GM19455 (cell line): ENCODE measurements around the gene IFIT5.
A peak's percentile ranks its signal among the peaks of the same experiment; 100 is the strongest.
"Not testable (repeated sequence)": the region's sequence is repeated elsewhere in the genome, so short reads cannot be mapped to it uniquely, and the experiment has no call there.

Source experiments
- ATAC-seq: cut with Tn5 transposase; IDR thresholded peaks from one replicate; pipeline ENCODE4 v1.9.1; 2021; ENCODE audit not compliant: unreplicated experiment

The IFIT5 gene

GRCh38 chr10:89391907-89392756 is 22.2 kb upstream of the IFIT5 start, which contains the start of gene IFIT1:
TSS of gene IFIT1 (plus strand) at chr10:89392623. CDS start at chr10:89392713, 90 bp downstream.
- ATAC-seq = peak; percentile 82

DNA sequence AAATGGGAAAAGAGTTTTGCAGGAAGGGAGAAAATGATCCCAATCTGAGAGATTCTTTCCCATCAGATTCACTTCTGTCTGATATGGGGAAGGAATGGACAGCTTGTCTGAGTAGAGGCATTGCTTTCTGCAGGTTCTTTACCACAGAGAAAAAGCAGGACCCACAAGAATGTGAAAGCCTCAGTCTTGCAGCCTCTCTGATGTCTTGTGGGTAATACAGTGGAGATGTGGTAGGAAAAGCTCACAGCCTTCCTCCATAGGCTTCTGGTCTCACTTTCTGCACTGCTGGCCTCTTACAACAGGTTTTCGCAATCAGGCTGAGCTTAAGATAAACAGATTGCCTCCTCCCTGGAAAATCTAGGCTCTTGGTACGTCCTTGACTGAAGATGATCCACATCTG is 21.4 kb upstream of the IFIT5 start:
- peak; percentile 39 for ATAC-seq

- no peak for ATAC-seq
Observed at GRCh38 chr10:89393898-89394297, 20.5 kb upstream of the IFIT5 start.

- ATAC-seq = no peak
Observed at GRCh38 chr10:89395141-89395540, 19.2 kb upstream of the IFIT5 start.

- ATAC-seq = no peak
Observed at GRCh38 chr10:89398003-89398749, 16.2 kb upstream of the IFIT5 start.

DNA sequence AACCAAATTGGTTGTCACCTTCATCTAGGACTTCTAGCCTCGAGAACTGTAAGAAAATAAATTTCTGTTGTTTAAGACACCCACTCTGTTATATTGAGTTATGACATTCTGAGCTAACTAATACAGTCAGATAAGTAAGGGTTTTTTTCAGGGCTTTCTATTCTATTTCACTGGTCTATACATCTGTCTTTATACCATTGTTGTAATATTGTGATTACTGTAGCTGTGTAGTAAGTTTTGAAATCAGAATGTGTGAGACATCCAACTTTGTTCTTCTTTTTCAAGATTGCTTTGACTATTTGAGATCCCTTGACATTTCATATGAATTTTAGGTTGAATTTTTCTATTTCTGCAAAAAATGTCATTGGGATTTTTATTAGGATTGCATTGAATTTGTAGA is 14.4 kb upstream of the IFIT5 start:
- ATAC-seq = no peak

DNA sequence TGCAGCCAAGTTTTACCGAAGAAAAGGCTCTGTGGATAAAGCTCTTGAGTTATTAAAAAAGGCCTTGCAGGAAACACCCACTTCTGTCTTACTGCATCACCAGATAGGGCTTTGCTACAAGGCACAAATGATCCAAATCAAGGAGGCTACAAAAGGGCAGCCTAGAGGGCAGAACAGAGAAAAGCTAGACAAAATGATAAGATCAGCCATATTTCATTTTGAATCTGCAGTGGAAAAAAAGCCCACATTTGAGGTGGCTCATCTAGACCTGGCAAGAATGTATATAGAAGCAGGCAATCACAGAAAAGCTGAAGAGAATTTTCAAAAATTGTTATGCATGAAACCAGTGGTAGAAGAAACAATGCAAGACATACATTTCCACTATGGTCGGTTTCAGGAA is 11.3 kb upstream of the IFIT5 start:
- no peak for ATAC-seq

DNA sequence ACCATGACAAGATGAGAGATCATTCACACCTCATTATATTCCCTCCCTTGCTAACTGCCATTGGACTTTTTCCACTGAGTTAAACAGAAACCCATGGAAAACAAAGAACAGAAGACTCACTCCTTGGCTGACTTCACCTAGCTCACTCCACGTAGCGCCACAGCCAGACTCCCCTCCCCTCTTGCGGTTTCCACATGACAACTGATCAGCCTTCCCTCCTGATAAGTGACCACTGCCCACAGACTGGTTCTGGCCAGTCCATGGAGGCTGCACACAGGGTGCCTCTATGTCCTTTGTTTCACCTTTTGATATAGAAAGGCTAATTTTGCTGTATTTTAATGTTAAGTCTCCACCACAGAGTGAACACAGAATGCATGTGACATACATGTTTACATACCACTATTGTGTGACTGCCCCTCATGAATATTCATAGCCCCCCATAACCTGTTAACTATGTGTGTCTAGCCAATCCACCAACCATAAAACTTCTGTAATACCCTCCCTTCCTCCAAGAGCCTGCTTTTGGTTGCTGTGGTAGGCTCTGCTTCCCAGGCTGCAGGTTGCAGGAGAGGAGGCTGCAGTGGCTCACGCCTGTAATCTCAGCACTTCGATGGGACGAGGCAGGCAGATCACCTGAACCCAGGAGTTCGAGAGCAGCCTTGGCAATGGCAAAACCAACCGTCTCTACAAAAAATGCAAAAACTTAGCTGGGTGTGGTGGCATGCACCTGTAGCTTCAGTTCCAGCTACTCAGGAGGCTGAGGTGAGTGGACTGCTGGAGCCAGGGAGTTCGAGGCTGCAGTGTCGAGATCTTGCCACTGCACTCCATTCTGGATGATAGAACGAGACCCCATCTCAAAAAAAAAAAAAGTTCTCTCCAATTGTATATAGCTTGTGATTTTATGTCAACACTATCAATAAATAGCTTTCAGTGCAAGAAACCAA is 10.0 kb upstream of the IFIT5 start:
- no peak for ATAC-seq

- not testable (repeated sequence) for ATAC-seq
Observed at GRCh38 chr10:89406178-89406577, 8.2 kb upstream of the IFIT5 start.

DNA sequence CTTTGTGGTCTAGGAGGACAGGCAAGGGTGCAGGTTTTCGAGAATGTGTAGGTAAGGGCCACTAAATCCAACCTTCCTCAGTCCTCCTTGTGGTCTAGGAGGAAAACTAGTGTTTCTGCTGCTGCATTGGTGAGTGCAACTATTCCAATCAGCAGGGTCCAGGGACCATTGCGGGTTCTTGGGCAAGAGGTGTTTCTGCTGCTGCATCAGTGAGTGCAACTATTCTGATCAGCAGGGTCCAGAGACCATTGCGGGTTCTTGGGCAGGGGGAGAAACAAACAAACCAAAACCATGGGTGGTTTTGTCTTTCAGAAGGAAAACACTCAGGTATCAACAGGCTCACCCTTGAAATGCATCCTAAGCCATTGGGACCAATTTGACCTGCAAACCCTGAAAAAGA is 6.6 kb upstream of the IFIT5 start:
- not testable (repeated sequence) for ATAC-seq

DNA sequence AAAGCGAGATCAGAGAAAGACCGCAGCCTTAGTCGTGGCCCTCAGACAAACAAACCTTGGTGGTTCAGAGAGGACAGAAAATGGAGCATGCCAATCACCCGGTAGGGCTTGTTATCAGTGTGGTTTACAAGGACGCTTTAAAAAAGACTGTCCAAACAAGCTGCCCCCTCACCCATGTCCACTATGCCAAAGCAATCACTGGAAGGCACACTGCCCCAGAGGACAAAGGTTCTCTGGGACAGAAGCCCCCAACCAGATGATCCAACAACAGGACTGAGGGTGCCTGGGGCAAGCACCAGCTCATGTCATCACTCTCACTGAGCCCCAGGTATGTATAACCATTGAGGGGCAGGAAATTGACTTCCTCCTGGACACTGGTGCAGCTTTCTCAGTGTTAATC is 5.1 kb upstream of the IFIT5 start:
- not testable (repeated sequence) for ATAC-seq

- ATAC-seq = not testable (repeated sequence)
Observed at GRCh38 chr10:89410551-89410950, 3.8 kb upstream of the IFIT5 start.

DNA sequence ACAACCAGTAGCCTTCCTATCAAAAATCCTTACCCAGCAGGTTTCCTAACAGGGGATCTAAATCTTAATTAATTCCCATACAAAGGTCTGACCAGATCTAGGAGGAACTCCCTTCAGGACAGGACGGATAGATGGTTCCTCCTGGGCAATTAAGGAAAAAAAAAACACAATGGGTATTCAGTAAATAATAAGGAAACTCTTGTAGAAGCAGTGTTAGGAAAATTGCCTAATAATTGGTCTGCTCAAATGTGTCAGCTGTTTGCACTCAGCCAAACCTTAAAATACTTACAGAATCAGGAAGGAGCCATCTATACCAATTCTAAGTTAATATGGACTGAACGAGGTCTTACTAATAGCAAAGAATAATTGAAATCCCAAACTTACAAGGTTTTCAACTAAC is 3.2 kb upstream of the IFIT5 start:
- not testable (repeated sequence) for ATAC-seq

- ATAC-seq = not testable (repeated sequence)
Observed at GRCh38 chr10:89412276-89412675, 2.1 kb upstream of the IFIT5 start.

DNA sequence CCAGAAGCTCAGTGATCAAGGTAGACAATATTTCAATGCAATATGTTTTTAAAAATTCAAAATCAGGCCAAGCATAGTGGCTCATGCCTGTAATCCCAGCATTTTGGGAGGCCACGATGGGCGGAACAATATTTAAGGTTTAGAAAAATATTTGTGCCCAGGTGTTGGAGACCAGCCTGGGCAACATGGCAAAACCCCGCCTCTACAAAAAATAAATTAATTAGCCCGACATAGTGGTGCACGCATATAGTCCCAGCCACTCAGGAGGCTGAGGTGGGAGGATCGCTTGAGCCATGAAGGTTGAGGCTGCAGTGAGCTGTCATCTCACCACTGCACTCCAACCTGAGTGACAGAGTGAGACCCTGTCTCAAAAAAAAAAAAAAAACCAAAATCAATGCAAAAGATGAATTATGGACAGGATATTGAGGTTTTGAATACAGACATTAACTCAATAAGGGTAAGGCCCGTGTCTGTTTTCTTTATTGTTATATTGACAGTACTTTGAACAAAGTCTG is 913 bp upstream of the IFIT5 start:
- ATAC-seq = no peak

DNA sequence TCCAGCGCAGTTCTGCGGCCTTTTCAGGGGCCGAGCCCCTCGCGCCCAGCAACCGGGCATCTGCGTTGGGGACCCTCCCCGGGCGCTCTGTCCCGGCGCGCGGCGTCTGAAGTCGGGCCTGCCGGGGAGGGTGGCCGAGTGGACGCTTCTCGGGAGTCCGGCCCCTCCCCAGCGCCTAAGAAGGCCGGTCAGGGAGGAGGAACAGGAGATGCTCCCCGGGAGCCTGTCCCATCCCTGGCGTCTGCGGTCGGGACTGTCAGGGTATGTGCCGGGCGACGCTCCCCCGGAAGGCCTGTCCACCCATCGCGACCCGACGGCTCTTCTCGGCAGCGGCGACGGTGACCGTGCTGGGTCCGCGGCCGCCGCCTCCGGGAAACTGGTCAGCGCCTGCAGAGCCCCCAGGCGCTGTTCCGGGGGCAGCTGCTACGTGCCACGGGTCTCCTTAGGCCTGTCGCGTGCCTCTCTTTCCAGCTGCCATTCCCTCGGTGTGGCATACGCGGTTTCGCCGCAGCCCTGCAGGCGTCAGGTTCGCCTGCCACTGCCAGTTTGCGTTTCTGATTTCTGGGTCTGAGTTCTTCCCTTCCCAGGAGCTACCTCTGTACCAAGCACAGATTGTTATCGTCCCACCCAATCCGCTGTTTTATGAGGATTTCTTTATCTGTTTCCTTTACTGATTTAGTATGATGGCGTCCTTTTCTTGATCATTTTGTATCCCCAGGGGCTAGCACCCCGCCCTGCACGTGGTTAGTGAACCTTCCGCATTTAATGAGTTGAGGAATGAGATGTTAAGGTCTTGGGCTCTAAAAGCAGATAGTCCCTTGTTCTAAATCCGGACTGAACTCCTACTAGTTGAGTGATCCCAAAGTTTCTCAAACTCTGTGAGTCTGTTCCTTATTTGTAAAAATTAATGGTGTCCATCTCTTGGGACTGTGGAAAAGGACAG is 782 bp downstream of the IFIT5 start:
- ATAC-seq = peak; percentile 23

DNA sequence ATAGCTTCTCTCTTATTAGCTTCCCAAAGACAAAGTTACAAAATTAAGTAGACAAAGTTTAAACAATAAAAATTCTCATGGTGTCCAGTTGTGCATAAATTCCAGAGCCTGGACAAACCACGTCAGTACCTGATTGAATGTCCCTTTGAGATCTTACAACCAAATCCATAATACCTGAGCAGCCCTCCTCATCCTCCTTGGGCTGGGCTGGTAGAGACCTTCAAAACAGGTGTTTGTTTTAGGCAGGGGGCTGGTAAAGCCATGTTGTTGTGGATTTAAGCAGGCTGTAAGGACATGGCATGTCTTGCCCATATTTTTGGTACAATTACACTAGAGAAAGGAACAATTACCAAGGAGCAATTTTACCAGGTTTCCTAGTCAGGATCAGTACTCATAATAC is 2.1 kb downstream of the IFIT5 start:
- ATAC-seq = no peak

DNA sequence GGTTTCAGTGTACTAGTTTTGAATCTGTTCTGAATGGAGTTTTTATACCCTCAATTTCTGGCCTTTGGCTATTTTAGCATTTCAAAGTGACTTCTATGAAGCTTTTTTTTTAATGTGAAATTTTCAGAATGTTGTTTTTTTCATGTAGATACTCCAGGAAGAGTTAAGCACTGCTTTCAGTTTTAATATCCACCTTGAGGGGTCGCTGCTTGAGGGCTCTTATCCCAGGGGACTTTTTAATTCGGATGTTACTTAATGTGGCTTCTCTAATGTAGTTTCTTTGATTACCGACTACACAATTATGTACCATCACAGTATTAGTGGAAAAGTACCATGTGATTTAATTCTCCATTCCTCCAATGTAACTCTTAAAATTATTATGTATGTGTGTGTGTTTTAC is 5.2 kb downstream of the IFIT5 start:
- no peak for ATAC-seq

DNA sequence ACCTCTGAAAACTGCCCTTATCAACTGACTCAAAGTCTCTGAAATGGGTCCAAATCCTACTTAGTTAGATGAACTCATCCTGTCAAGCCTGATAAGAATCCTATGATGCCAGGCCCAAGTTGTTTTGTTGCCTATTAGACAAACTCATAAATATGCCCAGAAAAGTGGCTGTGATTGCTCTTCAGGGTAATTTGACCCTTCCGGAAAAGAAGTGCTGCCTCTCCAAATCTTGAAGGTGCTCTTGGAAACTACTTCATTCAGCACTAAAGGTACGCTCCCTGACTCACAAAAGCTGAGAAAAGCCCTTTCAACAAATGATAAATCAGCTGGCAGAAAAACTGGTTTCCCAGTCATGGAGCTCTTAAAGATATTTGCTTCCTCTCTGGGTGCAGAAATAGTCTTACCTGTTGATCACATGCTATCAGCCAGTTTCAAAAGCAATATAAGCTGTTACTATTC is 6.7 kb downstream of the IFIT5 start:
- ATAC-seq = no peak

GRCh38 chr10:89425000-89425399 is 10.6 kb downstream of the IFIT5 start:
- no peak for ATAC-seq
